ENCODE data around the gene TRAK1. TPM values are rescaled to one million over a fixed set of nuclear protein-coding genes. Genes with fewer than 3 reads are reported as not detected.

The TRAK1 gene
- total RNA-seq, 4 donors from 2014 or later = 25.9 to 41.6 (median 29.6) TPM

DNA sequence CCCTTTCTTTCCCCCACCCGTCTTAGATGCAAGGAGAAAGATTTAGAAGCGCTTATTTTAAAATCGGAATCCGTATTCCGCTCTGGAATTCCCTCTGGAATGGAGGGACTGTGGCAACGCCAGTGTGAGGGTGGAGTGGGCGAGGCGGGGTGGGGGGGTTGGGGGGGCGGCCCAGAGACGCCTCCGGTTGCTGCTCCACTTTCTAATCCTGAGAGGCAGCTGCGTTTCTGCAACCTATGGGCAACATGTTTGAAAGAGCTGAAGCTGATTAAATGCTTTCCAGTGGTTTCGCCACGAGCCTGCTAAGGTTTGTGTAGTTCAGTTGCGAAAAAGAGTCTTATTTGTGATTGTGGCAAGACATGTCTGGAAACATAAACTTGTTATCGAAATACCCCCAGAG is 174.9 kb downstream of the TRAK1 start, which contains the start of gene CCK:
Gene CCK, minus strand, starts transcription at position 101 of the 400 bp plus-strand sequence. CDS start 2,555 bp downstream, outside the sequence.
- TF ChIP-seq CTCF (IDR thresholded peaks at IDR 0.05; ENCODE audit: low read depth) = no peak

GRCh38 chr3:42267878-42268277 is 176.7 kb downstream of the TRAK1 start:
- TF ChIP-seq CTCF (IDR thresholded peaks at IDR 0.05; ENCODE audit: low read depth) = no peak

GRCh38 chr3:42269647-42270046 is 178.5 kb downstream of the TRAK1 start:
- no peak for TF ChIP-seq CTCF (IDR thresholded peaks at IDR 0.05; ENCODE audit: low read depth)

DNA sequence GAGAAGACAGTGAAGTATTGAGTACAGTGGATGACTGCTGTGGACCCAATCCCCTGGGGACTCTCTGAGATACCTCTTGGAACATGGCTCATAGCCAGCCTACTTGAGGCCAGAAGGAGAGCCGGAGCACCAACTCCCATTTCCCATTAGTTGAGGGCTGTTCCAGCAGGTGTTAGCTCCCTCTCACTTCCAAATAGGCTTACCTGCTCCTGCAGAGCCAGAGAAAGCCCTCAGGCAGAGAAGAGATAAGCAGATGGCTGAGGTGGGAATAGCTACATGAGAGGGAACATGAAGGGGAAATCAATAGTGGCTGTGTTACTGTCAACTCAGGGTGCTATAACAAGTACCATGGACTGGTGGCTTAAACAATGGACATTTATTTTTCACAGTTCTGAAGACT is 179.4 kb downstream of the TRAK1 start:
- TF ChIP-seq CTCF (IDR thresholded peaks at IDR 0.05; ENCODE audit: low read depth) = no peak

GRCh38 chr3:42271786-42272185 is 180.6 kb downstream of the TRAK1 start:
- TF ChIP-seq CTCF (IDR thresholded peaks at IDR 0.05; ENCODE audit: low read depth) = no peak

DNA sequence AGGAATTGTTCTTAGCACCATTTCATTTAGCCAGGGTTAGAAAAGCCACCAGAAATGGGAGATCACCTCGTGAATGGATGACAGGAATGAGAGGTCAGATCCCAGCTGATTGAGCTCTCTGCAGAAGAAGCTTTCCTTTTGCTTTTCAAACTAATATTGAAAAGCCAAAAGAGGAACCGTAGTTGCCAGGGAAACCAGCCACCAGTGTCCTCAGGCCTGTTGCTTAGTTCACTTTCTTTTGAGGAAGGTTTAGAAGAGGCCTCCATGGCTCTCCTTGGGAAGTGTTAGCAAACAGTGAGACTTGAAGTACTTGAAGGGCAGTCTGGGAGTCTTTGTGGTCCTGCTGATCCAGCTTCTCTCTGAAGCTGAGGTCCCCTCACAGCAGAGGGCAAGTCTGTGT is 182.2 kb downstream of the TRAK1 start:
- no peak for TF ChIP-seq CTCF (IDR thresholded peaks at IDR 0.05; ENCODE audit: low read depth)

- no peak for TF ChIP-seq CTCF (IDR thresholded peaks at IDR 0.05; ENCODE audit: low read depth)
These were observed 183.1 kb downstream of the TRAK1 start for GRCh38 chr3:42274266-42274665.
